GM12864 (cell line): ENCODE results near the gene SSH2.

ENCODE experiments used
- DNase-seq: peaks from one replicate; pipeline ENCODE4 v3.0.0-alpha.2; 2011; ENCODE audit warnings: low read depth
- H3K4me3 ChIP-seq: 2 replicates; pipeline ENCODE4 v1.5.1; 2011; ENCODE audit warnings: mild to moderate bottlenecking, low read depth, low read length, control low read depth
- CTCF ChIP-seq: IDR thresholded peaks from 2 replicates; pipeline ENCODE4 v1.5.1; 2011; ENCODE audit warnings: low read depth, mild to moderate bottlenecking, moderate library complexity, low read length, control low read depth, inconsistent platforms; ENCODE audit errors: missing control alignments

Gene SSH2

DNA sequence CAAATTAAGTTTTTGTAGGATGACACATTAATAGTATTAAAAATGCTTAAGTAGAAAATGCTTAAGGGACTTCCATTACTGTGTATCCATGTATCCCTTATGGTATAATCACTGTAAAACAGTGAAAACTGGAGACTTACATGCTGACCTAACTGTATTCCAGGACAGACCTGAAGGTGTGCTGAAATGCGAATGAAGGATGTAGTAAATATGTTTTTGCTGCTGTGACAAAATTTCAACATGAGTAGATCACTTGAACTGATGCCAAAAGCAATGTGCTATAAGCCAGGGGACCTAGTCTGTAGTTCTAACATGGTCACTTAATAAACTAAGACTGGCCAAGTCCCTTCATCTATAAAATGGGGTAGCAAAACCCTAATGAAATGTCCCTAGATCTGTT is 165.3 kb downstream of the SSH2 start:
- DNase-seq = no peak

GRCh38 chr17:29764217-29764616 is 165.8 kb downstream of the SSH2 start:
- no peak for TF ChIP-seq CTCF
- no peak for DNase-seq
- no peak overlapping the region for H3K4me3 ChIP-seq

More for the DNA sequence above, 165.3 kb downstream of the SSH2 start:
- TF ChIP-seq CTCF = no peak
- no peak overlapping the region for H3K4me3 ChIP-seq

DNA sequence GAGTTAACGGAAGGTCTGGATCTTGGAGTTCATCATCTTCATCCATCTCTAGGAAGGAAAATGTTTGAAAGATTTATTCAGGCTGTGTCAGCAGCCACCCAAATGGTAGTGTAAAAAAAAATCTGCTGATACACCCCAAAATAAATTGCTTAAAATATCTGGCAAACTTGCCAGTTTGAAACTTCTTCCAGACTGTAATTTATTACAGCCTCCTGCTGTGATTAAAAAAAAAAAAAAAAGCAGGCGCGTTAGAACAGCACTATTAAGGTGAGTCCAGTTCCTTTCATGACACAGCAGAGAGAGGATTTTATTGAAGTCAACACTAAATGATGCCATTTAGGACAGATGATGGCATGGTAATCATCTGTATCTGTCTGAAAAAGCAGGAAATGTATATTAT is 166.8 kb downstream of the SSH2 start:
- no peak for TF ChIP-seq CTCF
- DNase-seq = no peak

DNA sequence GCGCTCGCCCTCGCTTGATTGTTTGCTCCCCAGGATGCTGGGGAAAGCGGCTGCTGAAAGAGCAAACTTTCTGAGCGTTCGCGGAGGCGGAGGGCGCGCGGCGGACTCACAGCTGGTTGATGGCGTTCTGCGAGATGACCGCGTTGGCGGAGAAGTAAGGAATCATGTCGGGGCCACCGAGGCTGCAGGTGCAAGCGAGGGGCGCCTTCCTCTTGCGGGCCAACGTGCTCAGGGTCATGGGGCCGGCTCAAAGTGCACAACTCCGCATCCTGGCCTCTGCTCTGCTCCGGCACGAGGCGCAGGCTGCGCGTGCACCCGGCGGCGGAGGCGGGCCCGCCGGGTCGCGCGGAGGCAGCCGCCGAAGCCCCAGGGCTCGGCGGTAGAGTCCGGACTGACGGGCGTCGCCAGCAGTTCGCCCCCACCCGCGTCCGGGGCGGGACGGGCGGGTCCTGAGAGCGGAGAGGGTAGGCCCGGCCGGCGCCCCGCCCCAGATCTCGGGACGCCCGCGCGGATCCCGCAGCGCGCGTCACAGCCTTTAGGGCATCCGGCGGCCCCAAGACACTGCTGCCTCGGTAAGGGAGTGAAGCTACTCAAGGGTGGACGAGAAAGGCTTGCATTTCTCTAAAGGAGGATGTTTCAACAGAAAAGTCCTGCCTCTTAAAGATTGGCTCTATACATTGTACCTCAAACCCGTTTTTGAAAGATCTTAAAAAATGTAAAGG is 168.8 kb downstream of the SSH2 start:
- peak overlapping the region; percentile 74 for H3K4me3 ChIP-seq
- peak; percentile 69 for DNase-seq
- no peak for TF ChIP-seq CTCF

More for the DNA sequence above, 166.8 kb downstream of the SSH2 start:
- no peak overlapping the region for H3K4me3 ChIP-seq

GRCh38 chr17:29760279-29761039 is 169.6 kb downstream of the SSH2 start:
- TF ChIP-seq CTCF = no peak
- peak; percentile 66 for DNase-seq
- peak overlapping the region; percentile 74 for H3K4me3 ChIP-seq

DNA sequence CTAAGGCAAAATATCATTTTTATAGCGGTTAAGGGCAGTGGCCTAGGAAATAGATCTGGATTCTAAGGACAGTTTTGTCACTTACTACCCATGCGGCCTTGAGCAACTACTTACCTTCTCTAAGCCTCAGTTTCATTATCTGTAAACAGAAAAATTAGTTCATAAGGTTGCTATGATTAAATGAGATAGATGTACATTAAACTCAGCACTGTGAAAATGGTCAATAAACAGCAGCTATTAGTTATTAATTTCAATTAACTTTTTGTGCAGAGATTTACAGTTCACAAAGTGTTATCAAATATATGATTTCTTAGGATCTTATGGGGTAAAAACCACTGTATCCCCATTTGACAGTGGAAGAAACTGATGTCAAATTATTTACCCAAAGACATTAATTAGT is 171.8 kb downstream of the SSH2 start:
- H3K4me3 ChIP-seq = no peak overlapping the region; the same call in 1 of the 2 replicates
- TF ChIP-seq CTCF = no peak
- no peak for DNase-seq
